Loucy (cell line): ENCODE results near the gene MYOF.

Experiments used
- H2AFZ ChIP-seq: fragments of 200-600 bp; sonication (generic); 2 replicates; pipeline ENCODE4 v1.6.0; 2016; ENCODE audit warnings: antibody characterized with exemption, mild to moderate bottlenecking, low read length, moderate library complexity
- H3F3A ChIP-seq: fragments of 200-600 bp; 2 replicates; pipeline ENCODE4 v1.6.0; 2016; ENCODE audit warnings: antibody characterized with exemption, low read depth, mild to moderate bottlenecking
- H3K27me3 ChIP-seq: fragments of 200-600 bp; sonication (generic); 2 replicates; pipeline ENCODE4 v1.6.1; 2014; ENCODE audit warnings: low read length, mild to moderate bottlenecking; ENCODE audit not compliant: insufficient read depth, poor library complexity, severe bottlenecking
- H3K36me3 ChIP-seq: fragments of 200-600 bp; sonication (generic); 2 replicates; pipeline ENCODE4 v1.6.1; 2016; ENCODE audit warnings: low read length; ENCODE audit not compliant: insufficient read depth
- H3K4me1 ChIP-seq: fragments of 200-600 bp; sonication (generic); 2 replicates; pipeline ENCODE4 v1.5.1; 2014; ENCODE audit warnings: low read length, mild to moderate bottlenecking; ENCODE audit not compliant: insufficient read depth, poor library complexity, severe bottlenecking
- H3K4me2 ChIP-seq: fragments of 200-600 bp; sonication (generic); 2 replicates; pipeline ENCODE4 v1.6.0; 2014; ENCODE audit warnings: antibody characterized with exemption, low read length, low read depth, mild to moderate bottlenecking; ENCODE audit not compliant: poor library complexity, severe bottlenecking
- H3K4me3 ChIP-seq: fragments of 200-600 bp; sonication (generic); 2 replicates; pipeline ENCODE4 v1.5.1; 2014; ENCODE audit warnings: low read length, mild to moderate bottlenecking, mixed read lengths; ENCODE audit not compliant: poor library complexity, severe bottlenecking
- H3K79me2 ChIP-seq: fragments of 200-600 bp; sonication (generic); 2 replicates; pipeline ENCODE4 v1.6.1; 2014; ENCODE audit warnings: low read length; ENCODE audit not compliant: insufficient read depth
- H3K9ac ChIP-seq: fragments of 200-600 bp; sonication (generic); 2 replicates; pipeline ENCODE4 v1.6.0; 2014; ENCODE audit warnings: mild to moderate bottlenecking, low read depth, low read length, moderate library complexity; ENCODE audit not compliant: poor library complexity, severe bottlenecking
- H3K9me2 ChIP-seq: fragments of 200-600 bp; sonication (generic); replicated peaks from 2 replicates; pipeline ENCODE4 v1.6.1; 2016; ENCODE audit warnings: low read depth, low read length, mixed read lengths
- H3K9me3 ChIP-seq: fragments of 200-600 bp; sonication (generic); 2 replicates; pipeline ENCODE4 v1.6.1; 2014; ENCODE audit warnings: mild to moderate bottlenecking, antibody characterized with exemption, low read length, low read depth; ENCODE audit not compliant: insufficient read depth
- H4K20me1 ChIP-seq: fragments of 200-600 bp; sonication (generic); 2 replicates; pipeline ENCODE4 v1.6.0; 2014; ENCODE audit warnings: antibody characterized with exemption, low read length, mild to moderate bottlenecking; ENCODE audit not compliant: insufficient read depth, poor library complexity, severe bottlenecking
- CTCF ChIP-seq: fragments of 200-600 bp; sonication (generic); conservative IDR thresholded peaks from 2 replicates; pipeline ENCODE4 v1.5.1; 2014; ENCODE audit warnings: mild to moderate bottlenecking, antibody characterized with exemption, low read length
- EZH2phosphoT487 ChIP-seq: fragments of 200-600 bp; IDR thresholded peaks from 2 replicates; pipeline ENCODE4 v1.6.1; 2018; ENCODE audit warnings: antibody characterized with exemption, mild to moderate bottlenecking, moderate library complexity, borderline replicate concordance

The MYOF gene

GRCh38 chr10:93496322-93497041 is 14.3 kb upstream of the MYOF start, which contains the start of gene CEP55:
Gene CEP55, plus strand, starts transcription at chr10:93496612. Its CDS starts 3,440 bp downstream, at chr10:93500052.
- no peak for TF ChIP-seq CTCF
- no peak for TF ChIP-seq EZH2phosphoT487
- no peaks in the 10 kb centered on the region for H3K27me3 ChIP-seq
- peaks cover 50% of the 10 kb centered on the region for H3K79me2 ChIP-seq
- peak within 1 kb of the TSS; percentile 98 for H2AFZ ChIP-seq
- peak within 1 kb of the TSS; percentile 89 for H3K4me3 ChIP-seq
- no peaks in the 10 kb centered on the region for H3K9me3 ChIP-seq
- H4K20me1 ChIP-seq, result peaks cover 15% of the 10 kb centered on the region
- H3K4me1 ChIP-seq, result peaks cover 43% of the 10 kb centered on the region
- no peaks in the 10 kb centered on the region for H3K9me2 ChIP-seq
- no peaks in the 10 kb centered on the region for H3K36me3 ChIP-seq
- H3K4me2 ChIP-seq, result peak within 1 kb of the TSS; percentile 73
- H3F3A ChIP-seq, result no peaks in the 10 kb centered on the region
- H3K9ac ChIP-seq, result peak within 1 kb of the TSS; percentile 97

GRCh38 chr10:93495654-93496321 is 13.7 kb upstream of the MYOF start:
- H3F3A ChIP-seq, result no peaks in the 10 kb centered on the region
- H3K4me2 ChIP-seq, result peak overlapping the region; percentile 73
- H4K20me1 ChIP-seq, result peaks cover 12% of the 10 kb centered on the region
- H3K9me2 ChIP-seq, result no peaks in the 10 kb centered on the region
- H3K9ac ChIP-seq, result peak overlapping the region; percentile 97
- H2AFZ ChIP-seq, result peak overlapping the region; percentile 98
- peaks cover 37% of the 10 kb centered on the region for H3K4me1 ChIP-seq
- H3K79me2 ChIP-seq, result peaks cover 44% of the 10 kb centered on the region
- H3K4me3 ChIP-seq, result peak overlapping the region; percentile 89
- no peaks in the 10 kb centered on the region for H3K36me3 ChIP-seq
- no peaks in the 10 kb centered on the region for H3K9me3 ChIP-seq
- no peaks in the 10 kb centered on the region for H3K27me3 ChIP-seq
- TF ChIP-seq EZH2phosphoT487, result no peak
- TF ChIP-seq CTCF, result no peak

GRCh38 chr10:93494494-93494893 is 12.4 kb upstream of the MYOF start:
- no peak overlapping the region for H3K4me3 ChIP-seq
- TF ChIP-seq CTCF (no peak), EZH2phosphoT487 (no peak)
- H3K4me1 ChIP-seq, result peaks cover 27% of the 10 kb centered on the region
- peaks cover 31% of the 10 kb centered on the region for H3K79me2 ChIP-seq
- H4K20me1 ChIP-seq, result peaks cover 8% of the 10 kb centered on the region
- H3K4me2 ChIP-seq, result no peak overlapping the region
- H3K27me3 ChIP-seq, result no peaks in the 10 kb centered on the region
- no peaks in the 10 kb centered on the region for H3F3A ChIP-seq
- H2AFZ ChIP-seq, result no peak overlapping the region; the same call in 1 of the 2 replicates
- H3K9me3 ChIP-seq, result no peaks in the 10 kb centered on the region
- H3K9me2 ChIP-seq, result no peaks in the 10 kb centered on the region
- no peaks in the 10 kb centered on the region for H3K36me3 ChIP-seq
- H3K9ac ChIP-seq, result no peak overlapping the region
